Retinal pigment epithelial cell (primary cell): ENCODE measurements around the gene TAS2R43.
"Not testable (repeated sequence)": the region's sequence is repeated elsewhere in the genome, so short reads cannot be mapped to it uniquely, and the experiment has no call there.

Source experiments
- DNase-seq: peaks from one replicate; pipeline ENCODE4 v3.0.0-alpha.2; 2010; ENCODE audit warnings: low read depth
- H3K4me3 ChIP-seq: 2 replicates; pipeline ENCODE4 v1.5.1; 2011; ENCODE audit warnings: mild to moderate bottlenecking, low read length, control low read depth, moderate library complexity
- TF ChIP-seq, protein P1 (sequence below): conservative IDR thresholded peaks from 2 replicates; pipeline ENCODE4 v1.5.1; 2011; ENCODE audit warnings: low read depth, low read length, control low read depth, inconsistent platforms

Gene TAS2R43, protein sequence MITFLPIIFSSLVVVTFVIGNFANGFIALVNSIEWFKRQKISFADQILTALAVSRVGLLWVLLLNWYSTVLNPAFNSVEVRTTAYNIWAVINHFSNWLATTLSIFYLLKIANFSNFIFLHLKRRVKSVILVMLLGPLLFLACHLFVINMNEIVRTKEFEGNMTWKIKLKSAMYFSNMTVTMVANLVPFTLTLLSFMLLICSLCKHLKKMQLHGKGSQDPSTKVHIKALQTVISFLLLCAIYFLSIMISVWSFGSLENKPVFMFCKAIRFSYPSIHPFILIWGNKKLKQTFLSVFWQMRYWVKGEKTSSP

DNA sequence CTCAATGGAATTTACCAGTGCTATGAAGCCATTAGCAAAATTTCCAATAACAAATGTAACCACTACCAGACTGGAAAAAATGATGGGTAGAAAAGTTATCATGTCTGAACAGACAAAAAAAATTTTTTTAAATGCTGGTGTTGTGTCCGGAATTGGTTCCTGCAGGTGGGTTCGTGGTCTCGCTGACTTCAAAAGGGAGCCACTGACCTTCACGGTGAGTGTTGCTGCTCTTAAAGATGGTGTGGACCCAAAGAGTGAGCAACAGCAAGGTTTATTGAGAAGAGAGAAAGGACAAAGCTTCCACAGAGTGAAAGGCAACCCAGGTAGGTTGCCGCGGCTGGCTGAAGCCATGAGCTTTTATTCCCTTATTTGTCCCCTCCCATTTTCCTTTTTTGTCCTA is at the start of gene TAS2R43:
TSS of gene TAS2R43 (minus strand) at position 186 of the 400 bp plus-strand sequence. CDS start at position 102, 84 bp downstream.
- no peak for DNase-seq
- H3K4me3 ChIP-seq, result no peak within 1 kb of the TSS
- TF ChIP-seq, protein P1, sequence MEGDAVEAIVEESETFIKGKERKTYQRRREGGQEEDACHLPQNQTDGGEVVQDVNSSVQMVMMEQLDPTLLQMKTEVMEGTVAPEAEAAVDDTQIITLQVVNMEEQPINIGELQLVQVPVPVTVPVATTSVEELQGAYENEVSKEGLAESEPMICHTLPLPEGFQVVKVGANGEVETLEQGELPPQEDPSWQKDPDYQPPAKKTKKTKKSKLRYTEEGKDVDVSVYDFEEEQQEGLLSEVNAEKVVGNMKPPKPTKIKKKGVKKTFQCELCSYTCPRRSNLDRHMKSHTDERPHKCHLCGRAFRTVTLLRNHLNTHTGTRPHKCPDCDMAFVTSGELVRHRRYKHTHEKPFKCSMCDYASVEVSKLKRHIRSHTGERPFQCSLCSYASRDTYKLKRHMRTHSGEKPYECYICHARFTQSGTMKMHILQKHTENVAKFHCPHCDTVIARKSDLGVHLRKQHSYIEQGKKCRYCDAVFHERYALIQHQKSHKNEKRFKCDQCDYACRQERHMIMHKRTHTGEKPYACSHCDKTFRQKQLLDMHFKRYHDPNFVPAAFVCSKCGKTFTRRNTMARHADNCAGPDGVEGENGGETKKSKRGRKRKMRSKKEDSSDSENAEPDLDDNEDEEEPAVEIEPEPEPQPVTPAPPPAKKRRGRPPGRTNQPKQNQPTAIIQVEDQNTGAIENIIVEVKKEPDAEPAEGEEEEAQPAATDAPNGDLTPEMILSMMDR, result no peak

- DNase-seq, result no peak
- TF ChIP-seq, protein P1, result no peak
- H3K4me3 ChIP-seq, result no peak overlapping the region
These were observed 44.0 kb upstream of the TAS2R43 start for GRCh38 chr12:11136075-11136474.

GRCh38 chr12:11134305-11134704 is 42.2 kb upstream of the TAS2R43 start, which contains the start of gene TAS2R30:
TAS2R30 (minus strand) TSS chr12:11134644; CDS start chr12:11134244, 400 bp downstream.
- no peak within 1 kb of the TSS for H3K4me3 ChIP-seq
- no peak for DNase-seq
- TF ChIP-seq, protein P1, result no peak

GRCh38 chr12:11133816-11134215 is 41.7 kb upstream of the TAS2R43 start:
- H3K4me3 ChIP-seq, result no peak overlapping the region
- TF ChIP-seq, protein P1, result no peak
- DNase-seq, result no peak

DNA sequence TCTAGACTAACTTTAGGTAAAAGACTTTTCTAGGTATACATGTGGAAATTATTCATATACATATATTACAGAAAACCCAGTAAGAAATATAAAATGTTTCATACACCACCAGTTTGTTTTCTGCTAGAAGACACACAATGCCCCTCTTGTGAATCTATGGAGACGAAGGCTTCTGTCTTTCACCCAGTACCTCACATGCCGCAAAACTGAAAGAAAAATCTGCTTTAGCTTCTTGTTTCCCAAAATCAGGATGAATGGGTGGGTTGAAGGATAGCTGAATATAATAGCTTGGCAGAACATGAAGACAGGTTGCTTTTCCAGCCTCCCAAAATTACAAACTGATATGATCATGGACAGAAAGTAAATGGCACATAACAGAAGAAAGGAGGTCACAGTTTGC is 41.0 kb upstream of the TAS2R43 start:
- no peak for DNase-seq
- no peak overlapping the region for H3K4me3 ChIP-seq
- TF ChIP-seq, protein P1, result no peak

- TF ChIP-seq, protein P1, result no peak
- no peak overlapping the region for H3K4me3 ChIP-seq
- DNase-seq, result no peak
These were observed 38.9 kb upstream of the TAS2R43 start for GRCh38 chr12:11130999-11131398.

- TF ChIP-seq, protein P1, result no peak
- no peak for DNase-seq
- no peak overlapping the region for H3K4me3 ChIP-seq
These were observed 38.3 kb upstream of the TAS2R43 start for GRCh38 chr12:11130382-11130781.

DNA sequence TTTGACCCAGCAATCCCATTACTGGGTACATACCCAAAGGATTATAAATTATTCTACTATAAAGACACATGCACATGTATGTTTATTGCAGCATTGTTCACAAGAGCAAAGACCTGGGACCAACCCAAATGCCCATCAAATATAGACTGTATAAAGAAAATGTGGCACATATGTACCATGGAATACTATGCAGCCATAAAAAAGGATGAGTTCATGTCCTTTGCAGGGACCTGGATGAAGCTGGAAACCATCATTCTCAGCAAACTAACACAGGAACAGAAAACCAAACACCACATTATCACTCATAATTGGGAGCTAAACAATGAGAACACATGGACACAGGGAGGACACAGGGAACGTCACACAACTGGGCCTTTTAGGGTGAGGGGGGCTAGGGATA is 22.0 kb upstream of the TAS2R43 start:
- H3K4me3 ChIP-seq, DNase-seq: not testable (repeated sequence)

GRCh38 chr12:11111213-11111612 is 19.1 kb upstream of the TAS2R43 start:
- H3K4me3 ChIP-seq, DNase-seq: not testable (repeated sequence)
